BLaER1 (cell line): ENCODE data around the gene STXBP3.
A peak's percentile ranks its signal among the peaks of the same experiment; 100 is the strongest.

ENCODE experiments used
- H3K27ac ChIP-seq: shearing (Covaris generic); formaldehyde crosslinking; 2 replicates; pipeline ENCODE4 v1.8.1; 2022
- H3K27me3 ChIP-seq: shearing (Covaris generic); formaldehyde crosslinking; 2 replicates; pipeline ENCODE4 v1.8.1; 2022
- H3K36me3 ChIP-seq: shearing (Covaris generic); formaldehyde crosslinking; 2 replicates; pipeline ENCODE4 v1.8.1; 2022
- H3K4me1 ChIP-seq: shearing (Covaris generic); formaldehyde crosslinking; 2 replicates; pipeline ENCODE4 v1.8.1; 2022
- H3K4me2 ChIP-seq: shearing (Covaris generic); formaldehyde crosslinking; 2 replicates; pipeline ENCODE4 v1.8.1; 2022
- H3K4me3 ChIP-seq: shearing (Covaris generic); formaldehyde crosslinking; 2 replicates; pipeline ENCODE4 v1.8.1; 2022
- H3K9ac ChIP-seq: shearing (Covaris generic); formaldehyde crosslinking; 2 replicates; pipeline ENCODE4 v1.8.1; 2022
- H3K9me3 ChIP-seq: shearing (Covaris generic); formaldehyde crosslinking; 2 replicates; pipeline ENCODE4 v1.8.1; 2022
- H4K20me1 ChIP-seq: shearing (Covaris generic); formaldehyde crosslinking; 2 replicates; pipeline ENCODE4 v1.8.1; 2022
- Cebpa-rat ChIP-seq: shearing (Covaris generic); IDR thresholded peaks from 2 replicates; pipeline ENCODE4 v1.8.1; 2022

Gene STXBP3

GRCh38 chr1:108817016-108817415 lies 70.5 kb downstream of the STXBP3 start:
- no peak overlapping the region for H3K4me2 ChIP-seq
- no peaks in the 10 kb centered on the region for H4K20me1 ChIP-seq
- H3K4me3 ChIP-seq: no peak overlapping the region
- no peaks in the 10 kb centered on the region for H3K4me1 ChIP-seq
- H3K27ac ChIP-seq: no peak overlapping the region
- H3K9ac ChIP-seq: no peak overlapping the region
- H3K36me3 ChIP-seq: no peaks in the 10 kb centered on the region
- no peaks in the 10 kb centered on the region for H3K27me3 ChIP-seq
- TF ChIP-seq Cebpa-rat: no peak
- no peaks in the 10 kb centered on the region for H3K9me3 ChIP-seq

GRCh38 chr1:108817811-108818210 lies 71.3 kb downstream of the STXBP3 start:
- Histone ChIP-seq H3K27ac (no peak overlapping the region), H4K20me1 (no peaks in the 10 kb centered on the region), H3K27me3 (no peaks in the 10 kb centered on the region), H3K4me2 (no peak overlapping the region), H3K4me1 (no peaks in the 10 kb centered on the region), H3K9me3 (no peaks in the 10 kb centered on the region), H3K36me3 (no peaks in the 10 kb centered on the region), H3K9ac (no peak overlapping the region), H3K4me3 (no peak overlapping the region)
- no peak for TF ChIP-seq Cebpa-rat

- TF ChIP-seq Cebpa-rat: no peak
- Histone ChIP-seq H3K4me3 (no peak overlapping the region), H3K27me3 (no peaks in the 10 kb centered on the region), H3K36me3 (no peaks in the 10 kb centered on the region), H3K27ac (no peak overlapping the region), H3K9ac (no peak overlapping the region), H3K9me3 (no peaks in the 10 kb centered on the region), H4K20me1 (no peaks in the 10 kb centered on the region), H3K4me1 (no peaks in the 10 kb centered on the region), H3K4me2 (no peak overlapping the region)
Observed at GRCh38 chr1:108819878-108820277, 73.4 kb downstream of the STXBP3 start.

- Histone ChIP-seq H3K4me1 (no peaks in the 10 kb centered on the region), H3K9ac (no peak overlapping the region), H3K27me3 (no peaks in the 10 kb centered on the region), H4K20me1 (no peaks in the 10 kb centered on the region), H3K4me3 (no peak overlapping the region), H3K36me3 (no peaks in the 10 kb centered on the region), H3K4me2 (no peak overlapping the region), H3K9me3 (no peaks in the 10 kb centered on the region), H3K27ac (no peak overlapping the region)
- no peak for TF ChIP-seq Cebpa-rat
Observed at GRCh38 chr1:108823632-108824031, 77.2 kb downstream of the STXBP3 start.

GRCh38 chr1:108824051-108824450 lies 77.6 kb downstream of the STXBP3 start:
- no peaks in the 10 kb centered on the region for H3K27me3 ChIP-seq
- H3K4me1 ChIP-seq: no peaks in the 10 kb centered on the region
- H4K20me1 ChIP-seq: no peaks in the 10 kb centered on the region
- no peak for TF ChIP-seq Cebpa-rat
- H3K9ac ChIP-seq: no peak overlapping the region
- H3K36me3 ChIP-seq: no peaks in the 10 kb centered on the region
- H3K27ac ChIP-seq: no peak overlapping the region
- no peak overlapping the region for H3K4me2 ChIP-seq
- no peaks in the 10 kb centered on the region for H3K9me3 ChIP-seq
- H3K4me3 ChIP-seq: no peak overlapping the region

GRCh38 chr1:108826081-108826635 lies 79.7 kb downstream of the STXBP3 start:
- Histone ChIP-seq H3K4me2 (no peak overlapping the region), H4K20me1 (no peaks in the 10 kb centered on the region), H3K9me3 (no peaks in the 10 kb centered on the region), H3K36me3 (no peaks in the 10 kb centered on the region), H3K4me3 (no peak overlapping the region), H3K27me3 (no peaks in the 10 kb centered on the region), H3K4me1 (0 out of 2 replicates have a peak, but pooled peaks cover 3% of the 10 kb centered on the region), H3K9ac (no peak overlapping the region), H3K27ac (no peak overlapping the region)
- no peak for TF ChIP-seq Cebpa-rat

GRCh38 chr1:108828074-108828961 lies 81.8 kb downstream of the STXBP3 start:
- Histone ChIP-seq H3K4me1 (0 out of 2 replicates have a peak, but pooled peaks cover 9% of the 10 kb centered on the region), H4K20me1 (no peaks in the 10 kb centered on the region), H3K4me2 (no peak overlapping the region), H3K9me3 (no peaks in the 10 kb centered on the region), H3K27me3 (no peaks in the 10 kb centered on the region), H3K36me3 (no peaks in the 10 kb centered on the region), H3K4me3 (no peak overlapping the region), H3K27ac (no peak overlapping the region), H3K9ac (no peak overlapping the region)
- TF ChIP-seq Cebpa-rat: no peak

GRCh38 chr1:108829498-108829916 lies 83.0 kb downstream of the STXBP3 start:
- Histone ChIP-seq H3K4me1 (0 out of 2 replicates have a peak, but pooled peaks cover 9% of the 10 kb centered on the region), H3K36me3 (no peaks in the 10 kb centered on the region), H4K20me1 (no peaks in the 10 kb centered on the region), H3K4me3 (no peak overlapping the region), H3K9ac (no peak overlapping the region), H3K27ac (no peak overlapping the region), H3K9me3 (no peaks in the 10 kb centered on the region), H3K27me3 (no peaks in the 10 kb centered on the region), H3K4me2 (no peak overlapping the region)
- TF ChIP-seq Cebpa-rat: no peak

- Histone ChIP-seq H3K27me3 (no peaks in the 10 kb centered on the region), H3K4me1 (0 out of 2 replicates have a peak, but pooled peaks cover 9% of the 10 kb centered on the region), H3K36me3 (no peaks in the 10 kb centered on the region), H3K4me3 (no peak overlapping the region), H3K9me3 (no peaks in the 10 kb centered on the region), H3K27ac (no peak overlapping the region), H3K4me2 (0 out of 2 replicates have a peak overlapping the region, but pooled peaks have one; percentile 2), H3K9ac (no peak overlapping the region), H4K20me1 (no peaks in the 10 kb centered on the region)
- TF ChIP-seq Cebpa-rat: no peak
Observed at GRCh38 chr1:108830119-108831008, 83.9 kb downstream of the STXBP3 start.
